MM.1S (cell line): ENCODE data around the gene SLC26A4.

Experiments
- DNase-seq: peaks from one replicate; pipeline ENCODE4 v3.0.0-alpha.2; 2015
- H2AFZ ChIP-seq: fragments of 300-600 bp; sonication (generic); 2 replicates; pipeline ENCODE4 v1.6.0; 2016; ENCODE audit warnings: antibody characterized with exemption, low read length
- H3F3A ChIP-seq: fragments of 300-600 bp; sonication (generic); 2 replicates; pipeline ENCODE4 v1.6.1; 2016; ENCODE audit warnings: mild to moderate bottlenecking, antibody characterized with exemption, low read length, moderate library complexity, mixed read lengths; ENCODE audit not compliant: insufficient read depth
- H3K27ac ChIP-seq: fragments of 300-600 bp; sonication (generic); 2 replicates; pipeline ENCODE4 v1.5.1; 2016; ENCODE audit warnings: mild to moderate bottlenecking, low read length
- H3K27me3 ChIP-seq: fragments of 300-600 bp; sonication (generic); replicated peaks from 2 replicates; pipeline ENCODE4 v1.6.0; 2016; ENCODE audit warnings: low read length; ENCODE audit not compliant: insufficient read depth
- H3K36me3 ChIP-seq: fragments of 300-600 bp; sonication (generic); replicated peaks from 2 replicates; pipeline ENCODE4 v1.6.1; 2016; ENCODE audit warnings: mild to moderate bottlenecking, low read length, mixed read lengths; ENCODE audit not compliant: insufficient read depth
- H3K4me1 ChIP-seq: fragments of 300-600 bp; sonication (generic); 2 replicates; pipeline ENCODE4 v1.6.1; 2016; ENCODE audit warnings: low read length, mixed read lengths
- H3K4me2 ChIP-seq: fragments of 300-600 bp; sonication (generic); 2 replicates; pipeline ENCODE4 v1.6.0; 2016; ENCODE audit warnings: low read depth, low read length
- H3K4me3 ChIP-seq: fragments of 300-600 bp; sonication (generic); 2 replicates; pipeline ENCODE4 v1.5.1; 2016; ENCODE audit warnings: low read length, mixed read lengths
- H3K79me2 ChIP-seq: fragments of 300-600 bp; sonication (generic); 2 replicates; pipeline ENCODE4 v1.6.1; 2016; ENCODE audit warnings: mixed run types, low read length, mixed read lengths
- H3K9ac ChIP-seq: fragments of 300-600 bp; sonication (generic); 2 replicates; pipeline ENCODE4 v1.6.1; 2016; ENCODE audit warnings: low read length, mixed read lengths
- H3K9me2 ChIP-seq: fragments of 300-600 bp; sonication (generic); replicated peaks from 2 replicates; pipeline ENCODE4 v1.6.1; 2016; ENCODE audit warnings: mild to moderate bottlenecking, low read length, mixed read lengths; ENCODE audit not compliant: insufficient read depth
- H3K9me3 ChIP-seq: fragments of 300-600 bp; sonication (generic); replicated peaks from 2 replicates; pipeline ENCODE4 v1.6.1; 2016; ENCODE audit warnings: mild to moderate bottlenecking, low read length, mixed read lengths; ENCODE audit not compliant: insufficient read depth
- H4K20me1 ChIP-seq: fragments of 300-600 bp; sonication (generic); 2 replicates; pipeline ENCODE4 v1.6.1; 2016; ENCODE audit warnings: mild to moderate bottlenecking, low read length, moderate library complexity, mixed read lengths; ENCODE audit not compliant: insufficient read depth
- CTCF ChIP-seq: fragments of 300-600 bp; sonication (generic); IDR thresholded peaks from 2 replicates; pipeline ENCODE4 v1.5.1; 2016; ENCODE audit warnings: antibody characterized with exemption, low read length, mixed read lengths
- EZH2 ChIP-seq: fragments of 300-600 bp; sonication (generic); optimal IDR thresholded peaks from 2 replicates; pipeline ENCODE3; 2017; ENCODE audit warnings: low read depth, mild to moderate bottlenecking, antibody characterized with exemption, low read length, mixed read lengths
- EZH2phosphoT487 ChIP-seq: fragments of 300-600 bp; sonication (generic); IDR thresholded peaks from 2 replicates; pipeline ENCODE4 v1.6.1; 2018; ENCODE audit warnings: antibody characterized with exemption, low read length

The SLC26A4 gene

GRCh38 chr7:107712025-107712424 lies 51.4 kb downstream of the SLC26A4 start:
- H3K79me2 ChIP-seq = no peaks in the 10 kb centered on the region
- no peaks in the 10 kb centered on the region for H3K9me3 ChIP-seq
- H2AFZ ChIP-seq = no peak overlapping the region
- DNase-seq = no peak
- H3F3A ChIP-seq = no peaks in the 10 kb centered on the region
- H3K9me2 ChIP-seq = no peaks in the 10 kb centered on the region
- H3K36me3 ChIP-seq = no peaks in the 10 kb centered on the region
- H4K20me1 ChIP-seq = no peaks in the 10 kb centered on the region
- H3K27ac ChIP-seq = no peak overlapping the region
- no peak overlapping the region for H3K4me2 ChIP-seq
- no peak overlapping the region for H3K4me3 ChIP-seq
- no peaks in the 10 kb centered on the region for H3K4me1 ChIP-seq
- H3K27me3 ChIP-seq = no peaks in the 10 kb centered on the region
- no peak for TF ChIP-seq EZH2
- no peak for TF ChIP-seq EZH2phosphoT487
- no peak for TF ChIP-seq CTCF
- no peak overlapping the region for H3K9ac ChIP-seq

GRCh38 chr7:107712896-107713295 lies 52.3 kb downstream of the SLC26A4 start:
- no peaks in the 10 kb centered on the region for H3K79me2 ChIP-seq
- H2AFZ ChIP-seq = no peak overlapping the region
- H3K27me3 ChIP-seq = no peaks in the 10 kb centered on the region
- no peak overlapping the region for H3K4me2 ChIP-seq
- no peaks in the 10 kb centered on the region for H3K9me3 ChIP-seq
- H3K27ac ChIP-seq = no peak overlapping the region
- H3K9ac ChIP-seq = no peak overlapping the region
- H3K4me3 ChIP-seq = no peak overlapping the region
- no peaks in the 10 kb centered on the region for H3K4me1 ChIP-seq
- no peaks in the 10 kb centered on the region for H3K9me2 ChIP-seq
- H4K20me1 ChIP-seq = no peaks in the 10 kb centered on the region
- TF ChIP-seq CTCF (no peak), EZH2 (no peak), EZH2phosphoT487 (no peak)
- H3K36me3 ChIP-seq = no peaks in the 10 kb centered on the region
- H3F3A ChIP-seq = no peaks in the 10 kb centered on the region
- no peak for DNase-seq

GRCh38 chr7:107715531-107715930 lies 54.9 kb downstream of the SLC26A4 start:
- H4K20me1 ChIP-seq = no peaks in the 10 kb centered on the region
- H2AFZ ChIP-seq = no peak overlapping the region
- no peaks in the 10 kb centered on the region for H3F3A ChIP-seq
- H3K9ac ChIP-seq = no peak overlapping the region
- no peaks in the 10 kb centered on the region for H3K4me1 ChIP-seq
- H3K4me2 ChIP-seq = no peak overlapping the region
- no peaks in the 10 kb centered on the region for H3K9me2 ChIP-seq
- DNase-seq = no peak
- H3K27ac ChIP-seq = no peak overlapping the region
- H3K36me3 ChIP-seq = no peaks in the 10 kb centered on the region
- no peak overlapping the region for H3K4me3 ChIP-seq
- TF ChIP-seq CTCF (no peak), EZH2phosphoT487 (no peak), EZH2 (no peak)
- no peaks in the 10 kb centered on the region for H3K27me3 ChIP-seq
- no peaks in the 10 kb centered on the region for H3K79me2 ChIP-seq
- no peaks in the 10 kb centered on the region for H3K9me3 ChIP-seq
